ENCODE measurements around the gene BRD3. TPM values are rescaled to one million over a fixed set of nuclear protein-coding genes. Genes with fewer than 3 reads are reported as not detected.

BRD3 gene
- total RNA-seq, 1 experiment from 2014 or later: 57.5 TPM

DNA sequence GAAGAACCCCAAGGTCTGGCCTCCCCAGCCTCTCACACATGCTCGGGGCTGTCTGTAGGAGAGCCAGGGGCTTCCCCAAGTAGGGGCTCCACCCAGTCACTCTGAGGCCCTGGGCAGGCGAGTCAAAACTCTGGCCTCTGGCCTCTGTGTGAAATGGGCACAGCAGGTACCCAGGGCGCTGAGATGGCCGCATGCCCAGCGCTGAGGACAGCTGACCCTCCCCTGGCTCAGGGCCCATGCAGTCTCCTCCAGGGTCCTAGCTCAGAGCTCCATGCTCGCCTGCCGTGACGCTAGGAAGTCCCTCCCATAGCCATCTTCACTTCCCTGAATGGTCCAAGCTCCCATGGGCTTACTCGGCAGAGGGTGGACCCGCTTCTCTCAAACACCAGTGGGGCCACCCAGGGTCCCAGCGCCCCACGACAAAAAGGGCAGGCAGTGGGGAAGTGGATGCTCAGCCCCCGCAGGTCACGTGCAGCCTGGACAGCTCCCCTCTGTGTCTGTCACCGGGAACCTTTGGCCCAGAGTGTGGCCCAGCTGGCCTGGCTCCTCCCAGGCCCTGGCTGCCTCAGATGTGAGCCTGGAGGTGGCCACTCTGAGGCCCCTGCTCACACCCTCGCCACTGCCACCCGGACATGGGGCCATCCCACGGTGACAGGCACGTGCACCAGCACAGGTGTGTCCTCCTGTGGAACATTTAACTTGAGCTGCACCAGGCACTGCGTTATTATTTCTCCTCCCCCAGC lies 63.5 kb downstream of the BRD3 start:
- H3K36me3 Mint-ChIP-seq (ENCODE audit: insufficient read depth, unreplicated experiment): no peaks in the 10 kb centered on the region
- DNase-seq: no peak
- BruUV-seq (replicated peaks): no TSS peak
- ChIA-PET POLR2A (no interaction called here), CTCF (no interaction called here)
- peak overlapping the region; percentile 33 for H3K27ac Mint-ChIP-seq (ENCODE audit: unreplicated experiment)
- Histone ChIP-seq H3K9me3 (no peaks in the 10 kb centered on the region), H3K4me3 (ENCODE audit: low read depth, low read length) (no peak overlapping the region), H3K27me3 (replicated peaks; ENCODE audit: control insufficient read depth, insufficient read depth, low read length) (no peaks in the 10 kb centered on the region), H3K4me1 (no peaks in the 10 kb centered on the region), H3K36me3 (ENCODE audit: control insufficient read depth, insufficient read depth, low read length) (no peaks in the 10 kb centered on the region)
- TF ChIP-seq, protein P1, sequence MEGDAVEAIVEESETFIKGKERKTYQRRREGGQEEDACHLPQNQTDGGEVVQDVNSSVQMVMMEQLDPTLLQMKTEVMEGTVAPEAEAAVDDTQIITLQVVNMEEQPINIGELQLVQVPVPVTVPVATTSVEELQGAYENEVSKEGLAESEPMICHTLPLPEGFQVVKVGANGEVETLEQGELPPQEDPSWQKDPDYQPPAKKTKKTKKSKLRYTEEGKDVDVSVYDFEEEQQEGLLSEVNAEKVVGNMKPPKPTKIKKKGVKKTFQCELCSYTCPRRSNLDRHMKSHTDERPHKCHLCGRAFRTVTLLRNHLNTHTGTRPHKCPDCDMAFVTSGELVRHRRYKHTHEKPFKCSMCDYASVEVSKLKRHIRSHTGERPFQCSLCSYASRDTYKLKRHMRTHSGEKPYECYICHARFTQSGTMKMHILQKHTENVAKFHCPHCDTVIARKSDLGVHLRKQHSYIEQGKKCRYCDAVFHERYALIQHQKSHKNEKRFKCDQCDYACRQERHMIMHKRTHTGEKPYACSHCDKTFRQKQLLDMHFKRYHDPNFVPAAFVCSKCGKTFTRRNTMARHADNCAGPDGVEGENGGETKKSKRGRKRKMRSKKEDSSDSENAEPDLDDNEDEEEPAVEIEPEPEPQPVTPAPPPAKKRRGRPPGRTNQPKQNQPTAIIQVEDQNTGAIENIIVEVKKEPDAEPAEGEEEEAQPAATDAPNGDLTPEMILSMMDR (IDR thresholded peaks at IDR 0.05; ENCODE audit: insufficient read depth in 1 of 2, low read depth in 1 of 2, low read length in 1 of 2, severe bottlenecking in 1 of 2, unreplicated experiment in 1 of 2): no peak
- H3K27me3 Mint-ChIP-seq (ENCODE audit: insufficient read depth, unreplicated experiment): no peaks in the 10 kb centered on the region
- H3K9me3 Mint-ChIP-seq (ENCODE audit: unreplicated experiment): peaks cover 9% of the 10 kb centered on the region
- no peak overlapping the region for H3K4me3 Mint-ChIP-seq (ENCODE audit: unreplicated experiment)
- no peaks in the 10 kb centered on the region for H3K4me1 Mint-ChIP-seq (ENCODE audit: low read depth, unreplicated experiment)
- intact Hi-C loops (cut with micrococcal nuclease; ENCODE audit: unreplicated experiment): no loop called here

DNA sequence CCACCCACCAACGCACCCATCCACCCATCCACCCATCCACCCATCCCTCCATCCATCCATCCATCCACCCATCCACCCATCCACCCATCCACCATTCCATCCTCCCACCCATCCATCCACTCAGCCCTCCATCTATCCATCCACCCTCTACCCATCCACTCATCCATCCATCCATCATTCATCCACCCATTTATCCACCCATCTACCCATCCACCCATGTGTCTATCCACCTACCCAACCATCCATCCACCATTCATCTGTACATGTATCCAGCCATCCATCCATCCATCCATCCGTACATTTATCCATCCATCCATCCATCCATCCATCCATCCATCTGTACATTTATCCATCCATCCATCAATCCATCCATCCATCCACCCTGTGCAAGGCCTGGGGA lies 64.6 kb downstream of the BRD3 start:
- H3K4me3 ChIP-seq (ENCODE audit: low read depth, low read length): no peak overlapping the region
- intact Hi-C loops (cut with micrococcal nuclease; ENCODE audit: unreplicated experiment): no loop called here
- Mint-ChIP-seq H3K4me3 (ENCODE audit: unreplicated experiment) (no peak overlapping the region), H3K9me3 (ENCODE audit: unreplicated experiment) (peaks cover 9% of the 10 kb centered on the region), H3K27ac (ENCODE audit: unreplicated experiment) (no peak overlapping the region), H3K36me3 (ENCODE audit: insufficient read depth, unreplicated experiment) (no peaks in the 10 kb centered on the region), H3K27me3 (ENCODE audit: insufficient read depth, unreplicated experiment) (no peaks in the 10 kb centered on the region), H3K4me1 (ENCODE audit: low read depth, unreplicated experiment) (no peaks in the 10 kb centered on the region)
- H3K36me3 ChIP-seq (ENCODE audit: control insufficient read depth, insufficient read depth, low read length): no peaks in the 10 kb centered on the region
- TF ChIP-seq, protein P1 (IDR thresholded peaks at IDR 0.05; ENCODE audit: insufficient read depth in 1 of 2, low read depth in 1 of 2, low read length in 1 of 2, severe bottlenecking in 1 of 2, unreplicated experiment in 1 of 2): no peak
- BruUV-seq (replicated peaks): no TSS peak
- POLR2A ChIA-PET: no interaction called here
- DNase-seq: no peak
- no peaks in the 10 kb centered on the region for H3K9me3 ChIP-seq
- H3K27me3 ChIP-seq (replicated peaks; ENCODE audit: control insufficient read depth, insufficient read depth, low read length): no peaks in the 10 kb centered on the region
- H3K4me1 ChIP-seq: no peaks in the 10 kb centered on the region
- CTCF ChIA-PET: no interaction called here

DNA sequence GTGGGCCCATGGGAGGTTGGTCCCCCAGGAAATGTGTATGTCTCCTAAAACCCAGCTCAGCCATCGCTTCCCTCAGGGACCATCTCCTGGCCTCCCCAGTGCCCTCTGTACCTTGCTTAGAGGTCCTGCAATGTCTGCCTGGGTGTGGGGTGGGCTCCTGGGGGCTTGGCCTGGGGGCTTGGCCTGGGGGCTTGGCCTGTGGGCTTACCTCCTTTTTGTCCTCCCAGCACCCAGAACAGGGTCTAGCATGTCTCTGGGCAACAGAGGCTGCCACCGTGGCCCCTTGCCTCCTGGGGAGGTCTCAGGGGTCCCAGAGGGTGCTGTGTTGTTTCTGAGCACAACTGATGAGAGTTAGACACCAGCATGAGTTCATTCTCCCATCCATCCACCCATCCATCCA lies 65.0 kb downstream of the BRD3 start:
- intact Hi-C loops (cut with micrococcal nuclease; ENCODE audit: unreplicated experiment): no loop called here
- no peak overlapping the region for H3K27ac Mint-ChIP-seq (ENCODE audit: unreplicated experiment)
- no peaks in the 10 kb centered on the region for H3K27me3 Mint-ChIP-seq (ENCODE audit: insufficient read depth, unreplicated experiment)
- H3K4me1 Mint-ChIP-seq (ENCODE audit: low read depth, unreplicated experiment): no peaks in the 10 kb centered on the region
- H3K9me3 ChIP-seq: no peaks in the 10 kb centered on the region
- no peak overlapping the region for H3K4me3 ChIP-seq (ENCODE audit: low read depth, low read length)
- CTCF ChIA-PET: no interaction called here
- H3K27me3 ChIP-seq (replicated peaks; ENCODE audit: control insufficient read depth, insufficient read depth, low read length): no peaks in the 10 kb centered on the region
- peaks cover 9% of the 10 kb centered on the region for H3K9me3 Mint-ChIP-seq (ENCODE audit: unreplicated experiment)
- BruUV-seq (replicated peaks): no TSS peak
- POLR2A ChIA-PET: no interaction called here
- no peaks in the 10 kb centered on the region for H3K4me1 ChIP-seq
- H3K36me3 Mint-ChIP-seq (ENCODE audit: insufficient read depth, unreplicated experiment): no peaks in the 10 kb centered on the region
- no peak for DNase-seq
- TF ChIP-seq, protein P1 (IDR thresholded peaks at IDR 0.05; ENCODE audit: insufficient read depth in 1 of 2, low read depth in 1 of 2, low read length in 1 of 2, severe bottlenecking in 1 of 2, unreplicated experiment in 1 of 2): no peak
- H3K4me3 Mint-ChIP-seq (ENCODE audit: unreplicated experiment): no peak overlapping the region
- H3K36me3 ChIP-seq (ENCODE audit: control insufficient read depth, insufficient read depth, low read length): no peaks in the 10 kb centered on the region
